Tibial nerve (tissue), 3 donors: ENCODE data around the gene CIAO2B.

Source experiments
- CTCF ChIP-seq, 5 experiments: fragments of 200-600 bp in 3 of 5; fragments of 450-650 bp in 2 of 5; sonication (generic) in 3 of 5; IDR thresholded peaks; one replicate each; pipeline ENCODE4 v1.5.1; 2016 to 2019; ENCODE audit warnings: antibody characterized with exemption in 5 of 5, mild to moderate bottlenecking in 3 of 5, moderate library complexity in 2 of 5
- POLR2A ChIP-seq, 2 donors: fragments of 450-650 bp; IDR thresholded peaks; one replicate each; pipeline ENCODE4 v1.6.1; 2017; ENCODE audit warnings: antibody characterized with exemption in 2 of 2, mild to moderate bottlenecking in 2 of 2, moderate library complexity in 2 of 2

GRCh38 chr16:66975302-66975893 is 41.2 kb upstream of the CIAO2B start:
- TF ChIP-seq CTCF (IDR thresholded peaks at IDR 0.05): no peak
- TF ChIP-seq POLR2A (IDR thresholded peaks at IDR 0.05): no peak
